Neural progenitor cell (in vitro differentiated cells): ENCODE data around the gene GALNT17.

Experiments
- EZH2 ChIP-seq: fragments of 200-600 bp; sonication (generic); IDR thresholded peaks from 2 replicates; pipeline ENCODE4 v1.6.1; 2017; ENCODE audit warnings: antibody characterized with exemption, mild to moderate bottlenecking, moderate library complexity
- TF ChIP-seq, protein P1 (sequence below): fragments of 200-600 bp; sonication (generic); IDR thresholded peaks from 2 replicates; pipeline ENCODE4 v1.5.1; 2017; ENCODE audit warnings: antibody characterized with exemption, mild to moderate bottlenecking

DNA sequence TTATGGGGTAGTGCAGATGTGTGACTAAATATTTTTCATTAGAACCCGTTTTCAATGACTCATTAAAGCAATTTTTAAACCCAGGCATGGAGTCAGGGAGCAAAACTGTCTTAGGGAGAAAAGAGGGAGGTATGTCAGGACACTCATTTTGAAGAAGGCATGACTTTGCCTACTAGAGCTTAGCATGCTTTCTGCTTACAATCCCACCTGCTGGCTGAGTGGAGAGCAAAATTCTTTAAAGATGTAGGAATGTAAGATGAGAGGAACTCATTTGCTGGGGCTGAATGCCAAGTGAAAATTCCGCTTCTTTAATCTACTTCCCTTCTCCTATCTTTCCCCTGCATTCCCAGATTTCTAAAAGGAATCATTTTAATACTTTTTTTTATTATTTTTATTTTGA lies 232.6 kb downstream of the GALNT17 start:
- TF ChIP-seq, protein P1, sequence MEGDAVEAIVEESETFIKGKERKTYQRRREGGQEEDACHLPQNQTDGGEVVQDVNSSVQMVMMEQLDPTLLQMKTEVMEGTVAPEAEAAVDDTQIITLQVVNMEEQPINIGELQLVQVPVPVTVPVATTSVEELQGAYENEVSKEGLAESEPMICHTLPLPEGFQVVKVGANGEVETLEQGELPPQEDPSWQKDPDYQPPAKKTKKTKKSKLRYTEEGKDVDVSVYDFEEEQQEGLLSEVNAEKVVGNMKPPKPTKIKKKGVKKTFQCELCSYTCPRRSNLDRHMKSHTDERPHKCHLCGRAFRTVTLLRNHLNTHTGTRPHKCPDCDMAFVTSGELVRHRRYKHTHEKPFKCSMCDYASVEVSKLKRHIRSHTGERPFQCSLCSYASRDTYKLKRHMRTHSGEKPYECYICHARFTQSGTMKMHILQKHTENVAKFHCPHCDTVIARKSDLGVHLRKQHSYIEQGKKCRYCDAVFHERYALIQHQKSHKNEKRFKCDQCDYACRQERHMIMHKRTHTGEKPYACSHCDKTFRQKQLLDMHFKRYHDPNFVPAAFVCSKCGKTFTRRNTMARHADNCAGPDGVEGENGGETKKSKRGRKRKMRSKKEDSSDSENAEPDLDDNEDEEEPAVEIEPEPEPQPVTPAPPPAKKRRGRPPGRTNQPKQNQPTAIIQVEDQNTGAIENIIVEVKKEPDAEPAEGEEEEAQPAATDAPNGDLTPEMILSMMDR, result no peak
- TF ChIP-seq EZH2, result no peak
